ENCODE results near the gene TFEC.

TFEC gene

DNA sequence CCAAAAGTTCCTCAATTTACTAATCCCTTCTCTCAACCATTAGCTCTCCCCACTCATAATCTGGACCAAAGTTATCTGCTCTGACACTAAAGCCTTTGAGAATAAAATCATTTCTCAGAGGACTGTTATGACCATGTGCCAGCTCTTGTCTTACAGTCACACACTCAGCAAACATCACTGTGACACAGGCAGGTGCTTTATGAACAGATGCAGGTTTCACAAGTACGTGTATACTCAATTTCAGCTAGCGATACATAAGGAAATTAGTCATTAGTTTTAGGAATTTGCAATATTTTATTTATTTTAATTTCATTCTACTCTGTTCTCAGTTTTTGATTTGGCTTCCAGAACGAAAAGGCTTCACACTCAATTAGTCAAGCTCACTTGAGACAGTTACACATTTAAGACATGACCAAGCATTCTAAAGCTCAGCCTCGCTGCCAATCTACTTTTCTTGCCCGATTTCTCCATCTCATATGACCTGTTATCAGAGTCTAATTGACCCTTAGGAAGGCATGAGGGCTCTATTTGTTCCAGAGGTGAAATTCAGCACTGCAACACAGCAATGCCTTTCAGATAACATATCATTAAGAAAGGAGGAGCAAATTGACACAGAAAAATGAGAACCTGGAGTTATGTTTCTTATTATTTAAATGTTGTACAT, 76.8 kb downstream of the TFEC start:
- no peak for TF ChIP-seq ZFX (IDR thresholded peaks at IDR 0.05; ENCODE audit: borderline replicate concordance)
- TF ChIP-seq, protein P1, sequence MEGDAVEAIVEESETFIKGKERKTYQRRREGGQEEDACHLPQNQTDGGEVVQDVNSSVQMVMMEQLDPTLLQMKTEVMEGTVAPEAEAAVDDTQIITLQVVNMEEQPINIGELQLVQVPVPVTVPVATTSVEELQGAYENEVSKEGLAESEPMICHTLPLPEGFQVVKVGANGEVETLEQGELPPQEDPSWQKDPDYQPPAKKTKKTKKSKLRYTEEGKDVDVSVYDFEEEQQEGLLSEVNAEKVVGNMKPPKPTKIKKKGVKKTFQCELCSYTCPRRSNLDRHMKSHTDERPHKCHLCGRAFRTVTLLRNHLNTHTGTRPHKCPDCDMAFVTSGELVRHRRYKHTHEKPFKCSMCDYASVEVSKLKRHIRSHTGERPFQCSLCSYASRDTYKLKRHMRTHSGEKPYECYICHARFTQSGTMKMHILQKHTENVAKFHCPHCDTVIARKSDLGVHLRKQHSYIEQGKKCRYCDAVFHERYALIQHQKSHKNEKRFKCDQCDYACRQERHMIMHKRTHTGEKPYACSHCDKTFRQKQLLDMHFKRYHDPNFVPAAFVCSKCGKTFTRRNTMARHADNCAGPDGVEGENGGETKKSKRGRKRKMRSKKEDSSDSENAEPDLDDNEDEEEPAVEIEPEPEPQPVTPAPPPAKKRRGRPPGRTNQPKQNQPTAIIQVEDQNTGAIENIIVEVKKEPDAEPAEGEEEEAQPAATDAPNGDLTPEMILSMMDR (IDR thresholded peaks at IDR 0.05), result no peak
- no peak overlapping the region for H3K27ac ChIP-seq

- TF ChIP-seq, protein P1 (IDR thresholded peaks at IDR 0.05), result no peak
- no peak for TF ChIP-seq ZFX (IDR thresholded peaks at IDR 0.05; ENCODE audit: borderline replicate concordance)
- H3K27ac ChIP-seq, result no peak overlapping the region
Observed at GRCh38 chr7:115952832-115953231, 77.7 kb downstream of the TFEC start.

- TF ChIP-seq ZFX (IDR thresholded peaks at IDR 0.05; ENCODE audit: borderline replicate concordance), result no peak
- TF ChIP-seq, protein P1 (IDR thresholded peaks at IDR 0.05), result no peak
- H3K27ac ChIP-seq, result no peak overlapping the region
Observed at GRCh38 chr7:115951547-115951946, 79.0 kb downstream of the TFEC start.

- no peak for TF ChIP-seq ZFX (IDR thresholded peaks at IDR 0.05; ENCODE audit: borderline replicate concordance)
- TF ChIP-seq, protein P1 (IDR thresholded peaks at IDR 0.05), result no peak
- H3K27ac ChIP-seq, result no peak overlapping the region
Observed at GRCh38 chr7:115941703-115942268, 88.8 kb downstream of the TFEC start.

DNA sequence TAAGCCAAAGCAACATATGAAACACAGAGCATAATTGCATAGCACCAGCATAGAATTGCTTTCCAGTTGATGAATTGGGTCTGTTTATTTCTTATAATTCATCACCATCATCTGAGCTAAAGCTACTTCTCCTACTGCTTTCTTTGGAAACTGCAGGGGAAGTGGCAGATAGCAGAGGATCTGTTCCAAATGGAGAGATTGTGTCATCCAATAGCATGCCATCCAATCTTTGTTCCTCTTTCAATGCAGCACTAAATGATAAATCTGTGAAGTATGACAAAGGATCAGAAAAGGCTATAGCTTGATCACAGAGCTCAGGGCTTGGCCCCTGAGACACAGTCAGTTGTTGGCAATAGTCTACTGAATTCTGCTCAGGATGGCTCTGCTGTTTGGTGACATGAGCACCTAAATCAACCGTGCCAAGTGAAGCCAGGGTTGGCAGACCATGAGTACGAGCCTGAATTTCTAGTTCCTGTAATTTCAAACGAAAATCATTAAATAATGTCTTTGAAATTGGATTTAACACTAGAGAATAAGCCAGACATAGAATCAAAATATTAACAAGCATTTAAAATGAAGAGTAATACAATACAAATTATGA, 90.0 kb downstream of the TFEC start:
- no peak for TF ChIP-seq ZFX (IDR thresholded peaks at IDR 0.05; ENCODE audit: borderline replicate concordance)
- TF ChIP-seq, protein P1 (IDR thresholded peaks at IDR 0.05), result no peak
- no peak overlapping the region for H3K27ac ChIP-seq

DNA sequence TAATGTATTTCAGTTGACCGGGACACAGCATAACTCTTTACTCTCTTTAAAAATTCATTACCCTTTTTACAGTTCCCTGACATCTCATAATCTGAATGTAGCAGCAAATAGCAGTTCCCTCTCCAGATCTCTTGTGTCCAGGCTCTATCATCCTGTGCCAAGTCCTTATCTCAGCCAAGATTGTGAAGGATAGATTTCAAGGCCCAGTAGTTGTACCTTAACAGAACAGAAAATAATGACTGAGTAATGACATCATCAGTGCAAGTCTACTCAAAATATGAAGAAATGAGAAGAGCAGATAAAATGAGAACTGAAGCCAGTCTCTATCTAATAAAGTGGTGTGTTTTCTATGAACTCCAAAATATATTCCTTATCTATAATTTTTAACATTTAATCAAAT, 92.6 kb downstream of the TFEC start:
- H3K27ac ChIP-seq, result no peak overlapping the region
- no peak for TF ChIP-seq ZFX (IDR thresholded peaks at IDR 0.05; ENCODE audit: borderline replicate concordance)
- TF ChIP-seq, protein P1 (IDR thresholded peaks at IDR 0.05), result no peak

- H3K27ac ChIP-seq, result no peak overlapping the region
- TF ChIP-seq, protein P1 (IDR thresholded peaks at IDR 0.05), result no peak
- no peak for TF ChIP-seq ZFX (IDR thresholded peaks at IDR 0.05; ENCODE audit: borderline replicate concordance)
Observed at GRCh38 chr7:115933471-115933870, 97.1 kb downstream of the TFEC start.
